ENCODE results near the gene PIEZO2. TPM values are rescaled to one million over a fixed set of nuclear protein-coding genes. Genes with fewer than 3 reads are reported as not detected.

The PIEZO2 gene
- total RNA-seq, 1 donor from 2014 or later = 100.0 TPM

DNA sequence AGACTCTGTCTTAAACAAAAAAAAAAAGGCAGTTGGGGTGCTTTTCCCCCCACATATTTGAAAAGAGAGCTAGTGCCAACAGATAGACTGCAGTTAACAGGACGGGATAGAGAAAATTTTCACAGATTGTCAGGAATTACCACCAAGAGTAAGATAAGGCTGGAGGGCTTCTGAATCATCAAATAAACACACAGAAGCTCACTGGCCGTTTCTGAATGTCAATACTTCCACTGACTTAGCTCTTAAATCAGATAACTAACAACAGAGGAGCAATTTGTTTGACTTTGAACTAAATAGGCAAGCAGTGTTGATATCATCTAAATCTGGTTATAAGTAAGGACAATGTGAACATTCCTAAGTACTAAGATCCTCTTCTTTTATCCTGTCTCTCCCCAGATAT is 34.7 kb downstream of the PIEZO2 start:
- DNase-seq (ENCODE audit: extremely low read depth, low read depth, low spot score) = no peak

DNA sequence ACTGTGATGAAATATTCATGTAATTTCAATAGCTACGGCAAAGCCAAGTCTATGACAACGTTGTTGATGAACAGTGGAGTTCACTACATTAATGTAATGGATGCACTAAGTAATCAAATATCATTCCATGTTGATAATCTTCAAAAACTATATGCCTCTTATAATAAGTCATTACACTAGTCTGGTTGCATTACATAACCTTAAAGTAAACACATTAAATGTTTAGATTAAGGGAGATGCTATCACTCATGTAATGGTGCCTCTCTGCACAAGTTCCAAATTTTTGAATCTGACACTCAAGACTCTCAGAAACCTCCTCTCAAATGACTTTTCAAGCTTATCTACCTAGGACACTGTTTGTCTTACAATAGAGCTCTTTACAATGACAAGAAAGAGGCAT is 35.4 kb downstream of the PIEZO2 start:
- DNase-seq (ENCODE audit: extremely low read depth, low read depth, low spot score) = no peak

DNA sequence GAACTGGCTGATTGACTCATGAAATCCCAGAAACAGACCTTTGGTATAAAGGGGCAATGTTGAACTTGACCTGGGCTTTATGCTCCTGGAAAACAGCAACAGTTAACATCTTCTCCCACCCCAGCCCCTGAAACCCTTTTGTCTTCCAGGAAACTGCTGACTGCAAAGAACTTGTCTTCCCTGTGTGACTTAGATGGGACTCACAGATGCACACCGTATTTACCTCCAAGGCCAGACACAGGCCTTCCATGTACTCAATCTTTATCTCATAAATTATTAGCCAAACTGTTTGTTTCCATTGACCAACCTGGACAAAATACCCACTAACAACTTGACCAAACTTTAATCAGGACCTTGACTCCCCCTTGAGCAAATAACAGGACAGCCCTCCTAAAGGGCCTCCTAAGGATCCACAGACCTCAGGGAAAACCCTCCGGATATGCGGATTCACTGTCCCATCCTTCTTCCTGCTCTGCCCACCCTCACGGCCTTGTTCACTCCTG is 36.3 kb downstream of the PIEZO2 start:
- DNase-seq (ENCODE audit: extremely low read depth, low read depth, low spot score) = no peak

GRCh38 chr18:11112286-11112685 is 37.1 kb downstream of the PIEZO2 start:
- DNase-seq (ENCODE audit: extremely low read depth, low read depth, low spot score) = no peak

DNA sequence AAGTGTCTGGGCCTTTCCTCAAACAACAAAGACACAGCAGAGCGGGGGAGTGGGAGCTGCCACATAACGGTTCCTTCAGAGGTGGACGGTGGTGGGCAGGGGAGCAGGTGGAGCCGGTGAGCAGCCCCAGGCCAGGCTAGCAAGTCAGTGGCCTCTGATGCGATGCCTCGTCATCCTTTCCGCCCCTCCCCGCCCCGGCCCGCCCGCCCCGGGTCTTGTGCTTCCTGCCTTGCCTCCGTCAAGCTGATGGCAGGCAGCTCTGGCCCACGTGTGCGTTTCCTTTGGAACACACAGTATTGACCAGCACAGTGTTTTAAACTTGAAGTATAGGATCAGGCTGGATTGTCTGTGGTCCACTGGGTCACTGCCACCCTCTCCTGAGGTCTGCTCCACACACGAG is 38.9 kb downstream of the PIEZO2 start:
- no peak for DNase-seq (ENCODE audit: extremely low read depth, low read depth, low spot score)

DNA sequence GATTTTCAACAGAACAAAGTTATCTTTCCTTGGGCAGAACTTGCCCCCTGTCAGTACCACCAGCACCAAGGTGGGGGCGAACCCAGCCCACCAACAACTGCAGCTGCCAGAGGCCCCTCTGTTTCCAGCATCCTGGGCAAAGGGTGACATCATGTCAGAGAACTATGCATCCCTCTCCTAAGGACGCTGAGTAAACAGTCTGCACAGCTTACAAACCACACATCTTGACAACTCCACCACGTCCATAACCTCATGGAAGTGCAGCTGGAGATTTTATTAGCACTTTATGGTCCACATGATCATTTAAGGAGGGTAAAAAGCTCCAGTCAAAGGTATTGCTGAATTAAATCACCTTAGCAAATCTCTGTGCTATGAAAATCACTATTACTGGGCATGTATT is 40.4 kb downstream of the PIEZO2 start:
- no peak for DNase-seq (ENCODE audit: extremely low read depth, low read depth, low spot score)

DNA sequence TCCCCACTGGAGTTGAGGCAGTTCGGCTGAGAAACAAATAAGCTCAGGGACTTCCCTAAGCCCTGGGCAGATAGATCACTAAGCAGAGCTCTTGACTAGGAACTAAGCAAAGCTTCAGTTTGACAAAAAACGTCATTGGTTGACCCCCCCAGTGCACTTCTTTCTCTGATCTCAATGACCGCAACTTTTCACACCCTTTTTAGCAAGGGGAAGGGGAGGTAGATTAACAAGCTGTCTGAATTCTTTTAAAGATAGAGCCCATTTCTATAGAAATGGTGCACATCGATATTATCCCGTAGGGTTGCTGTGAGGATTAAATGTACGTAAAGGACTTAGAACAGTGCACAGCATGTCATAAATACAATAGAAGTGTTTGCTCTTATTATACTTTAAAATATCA is 42.5 kb downstream of the PIEZO2 start:
- no peak for DNase-seq (ENCODE audit: extremely low read depth, low read depth, low spot score)

DNA sequence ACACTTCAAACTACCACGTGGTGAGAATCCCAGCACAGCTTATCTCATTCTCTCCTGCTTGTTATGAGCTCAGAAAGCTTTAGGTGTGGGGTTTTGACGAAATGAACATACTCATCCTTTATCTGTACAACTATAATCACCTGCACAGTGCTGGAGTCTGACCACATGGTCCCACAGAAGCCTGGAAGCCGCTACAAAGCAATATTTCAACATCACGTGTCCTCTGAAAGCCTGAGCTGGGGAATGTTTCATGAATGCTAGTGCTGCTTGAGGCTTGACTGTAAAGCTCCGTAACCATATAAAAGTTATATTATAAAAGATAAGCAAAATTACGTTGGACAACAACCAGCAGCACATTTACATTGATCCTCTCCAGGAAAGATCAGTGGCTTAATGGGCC is 43.9 kb downstream of the PIEZO2 start:
- DNase-seq (ENCODE audit: extremely low read depth, low read depth, low spot score) = no peak

GRCh38 chr18:11104307-11104706 is 45.1 kb downstream of the PIEZO2 start:
- no peak for DNase-seq (ENCODE audit: extremely low read depth, low read depth, low spot score)

DNA sequence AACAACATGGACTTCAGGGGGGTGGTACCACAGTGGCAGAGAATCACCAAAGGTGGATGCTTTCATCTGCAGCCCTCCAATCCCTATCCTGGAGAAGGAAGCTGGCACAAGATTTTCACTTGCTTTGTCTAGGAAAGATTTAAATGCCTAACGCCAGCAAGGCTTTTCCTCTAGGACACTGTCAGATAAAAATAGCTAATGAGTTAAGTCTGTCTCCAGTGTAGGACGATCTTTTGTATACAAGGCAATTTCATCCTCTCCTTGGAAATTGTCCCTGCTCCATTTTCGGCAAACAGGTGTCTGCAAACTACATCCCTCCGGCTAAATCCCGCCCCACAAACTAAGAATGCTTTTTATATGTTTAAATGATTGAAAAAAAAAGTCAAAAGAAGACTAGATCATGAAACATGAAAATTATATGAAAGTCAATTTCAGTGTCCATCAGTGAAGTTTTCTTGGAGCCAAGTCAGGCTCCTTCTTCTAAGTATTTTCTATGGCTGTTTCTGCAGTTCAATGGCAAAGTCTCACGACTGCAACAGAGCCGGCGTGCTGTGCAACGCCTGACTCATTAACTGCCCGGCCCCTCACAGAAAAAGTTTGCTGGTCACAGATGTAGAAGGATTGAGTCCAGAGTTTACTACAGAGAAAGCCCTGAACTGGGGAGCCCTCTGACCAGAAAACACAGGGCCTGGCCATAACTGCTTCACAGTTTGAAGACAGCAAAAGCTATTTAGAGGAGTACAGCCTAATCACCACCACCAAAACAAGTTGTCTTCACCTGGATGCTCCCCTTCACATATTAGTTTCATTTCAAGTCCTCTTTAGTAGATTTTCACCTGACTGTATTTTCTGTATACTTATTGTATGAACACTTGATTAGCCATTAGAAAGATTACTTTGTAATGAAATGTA is 52.3 kb downstream of the PIEZO2 start:
- DNase-seq (ENCODE audit: extremely low read depth, low read depth, low spot score) = no peak

DNA sequence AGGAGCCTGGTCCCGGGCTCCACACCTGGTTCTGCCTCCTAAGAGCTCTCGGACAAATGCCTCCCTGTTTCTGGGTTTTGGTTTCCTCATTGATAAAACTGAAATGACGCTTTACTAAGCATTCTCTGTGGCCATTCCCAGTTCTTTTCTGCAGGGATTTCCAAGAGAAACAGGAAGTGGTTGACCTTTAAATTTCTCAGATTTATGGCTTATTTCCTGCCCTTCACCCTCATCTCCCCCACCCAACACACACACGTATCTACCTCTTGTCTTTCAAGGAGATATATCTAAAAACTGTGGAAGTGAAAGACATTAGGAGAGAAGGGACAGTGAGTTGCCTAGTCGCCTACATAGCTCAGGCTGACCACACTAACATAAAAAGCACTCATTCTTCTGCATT is 53.0 kb downstream of the PIEZO2 start:
- DNase-seq (ENCODE audit: extremely low read depth, low read depth, low spot score) = no peak

DNA sequence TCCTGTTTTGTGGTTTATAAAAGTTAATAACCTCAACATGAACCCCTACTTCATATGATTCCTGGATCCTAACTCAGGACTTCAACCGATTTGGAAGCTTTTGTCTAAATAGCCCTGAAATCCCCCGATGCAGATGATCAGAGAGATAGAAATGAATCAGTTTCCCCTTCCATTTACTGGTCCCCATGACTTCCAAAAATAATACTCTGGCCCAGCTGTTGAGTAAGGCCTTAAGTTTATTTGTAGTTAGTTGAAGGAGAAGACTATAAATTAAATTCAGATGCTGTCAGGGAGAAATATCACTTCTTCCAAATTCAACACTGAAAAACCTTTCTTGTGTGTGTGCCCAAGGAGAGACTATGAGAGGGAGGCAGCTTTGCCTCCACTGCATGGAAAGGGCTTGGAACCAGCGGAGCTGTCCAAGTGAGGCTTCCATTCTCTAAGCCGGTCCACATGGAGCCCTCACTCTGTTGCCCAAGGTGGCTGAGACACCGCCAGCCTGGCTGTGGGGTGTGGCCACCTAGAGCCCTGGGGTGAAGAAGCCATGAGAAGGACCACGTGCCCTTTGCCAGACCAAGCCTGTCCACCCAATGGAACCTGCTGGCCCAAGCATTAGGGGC is 53.6 kb downstream of the PIEZO2 start:
- DNase-seq (ENCODE audit: extremely low read depth, low read depth, low spot score) = no peak

- DNase-seq (ENCODE audit: extremely low read depth, low read depth, low spot score) = no peak
Observed at GRCh38 chr18:11095211-11095610, 54.2 kb downstream of the PIEZO2 start.

DNA sequence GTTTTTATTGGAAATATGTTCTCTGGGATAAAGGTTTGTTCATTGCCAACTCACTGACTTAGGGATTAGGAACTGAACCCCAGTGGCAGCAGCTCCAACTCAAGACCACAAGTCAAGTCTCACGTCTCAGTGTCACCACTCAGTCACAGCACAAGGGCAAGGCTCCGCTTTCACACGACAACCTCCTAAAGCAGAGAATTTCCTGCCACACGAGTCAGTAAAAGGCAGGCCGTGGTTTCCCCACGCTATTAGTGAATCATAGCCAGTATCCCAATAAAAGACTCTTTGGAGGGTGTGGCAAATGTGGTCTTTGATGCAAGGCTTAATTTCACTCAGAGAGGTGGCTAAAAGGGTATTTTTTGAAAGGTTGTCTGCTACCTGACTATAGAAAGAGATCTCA is 57.6 kb downstream of the PIEZO2 start:
- DNase-seq (ENCODE audit: extremely low read depth, low read depth, low spot score) = no peak

DNA sequence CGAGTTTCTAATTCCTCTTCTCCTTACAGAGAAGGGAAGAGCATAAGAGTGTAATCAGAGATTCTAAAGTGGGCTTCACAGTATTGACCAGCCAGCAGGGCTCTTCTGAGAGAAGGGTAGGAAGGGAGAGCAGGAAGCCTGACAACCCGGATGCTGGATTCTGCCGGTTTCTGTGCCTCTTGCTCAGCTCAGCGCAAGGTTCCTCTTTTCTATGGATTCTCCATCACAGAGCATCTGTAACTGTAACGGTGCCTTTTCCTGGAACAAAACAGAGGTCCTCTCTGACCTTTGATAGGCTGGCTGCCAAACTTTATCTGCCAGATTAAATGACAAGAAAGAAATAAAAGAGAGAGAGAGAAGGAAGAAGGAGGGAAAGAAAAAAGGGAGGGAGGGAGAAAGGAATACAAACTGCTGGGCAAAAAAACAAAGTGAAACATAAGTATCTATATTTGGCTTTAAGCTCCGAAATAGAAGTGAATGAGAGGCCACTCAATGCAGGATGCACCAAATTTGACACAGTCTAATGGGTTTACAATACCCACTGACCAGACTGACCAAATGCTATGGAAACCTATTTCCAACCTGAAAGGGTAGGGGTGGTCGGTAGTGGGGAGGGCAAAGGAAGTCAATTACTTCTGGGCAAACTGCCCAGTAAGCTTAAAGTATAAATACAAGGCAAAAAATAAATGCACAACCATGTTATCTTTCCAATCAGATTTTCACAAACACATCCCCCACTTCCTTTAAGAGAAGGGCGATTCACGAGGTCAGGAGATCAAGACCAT is 59.2 kb downstream of the PIEZO2 start:
- DNase-seq (ENCODE audit: extremely low read depth, low read depth, low spot score) = no peak

DNA sequence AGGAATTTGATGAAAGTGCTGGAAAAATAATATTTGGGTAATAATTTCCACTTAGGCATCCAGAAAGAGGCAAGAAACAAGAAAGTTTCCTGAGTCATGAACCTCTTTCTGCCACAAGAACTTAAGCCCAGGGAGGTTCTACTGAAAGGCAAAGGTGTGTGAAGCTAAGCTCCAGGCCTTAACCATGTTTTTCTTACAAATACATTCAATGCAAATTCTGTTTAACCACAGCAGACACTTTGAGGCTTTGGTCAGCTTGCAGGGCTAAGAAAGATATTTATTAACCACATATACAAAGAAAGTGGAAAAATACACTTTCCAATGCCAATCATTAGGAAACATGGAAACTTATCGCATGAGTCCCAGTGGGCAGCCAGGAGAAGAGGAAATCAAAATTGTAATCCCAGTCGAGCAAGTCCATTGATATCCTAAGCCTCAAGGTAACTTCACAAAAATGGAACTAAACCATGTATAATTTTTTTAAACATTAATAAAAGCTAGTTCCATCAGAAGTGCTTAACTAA is 68.3 kb downstream of the PIEZO2 start:
- no peak for DNase-seq (ENCODE audit: extremely low read depth, low read depth, low spot score)

DNA sequence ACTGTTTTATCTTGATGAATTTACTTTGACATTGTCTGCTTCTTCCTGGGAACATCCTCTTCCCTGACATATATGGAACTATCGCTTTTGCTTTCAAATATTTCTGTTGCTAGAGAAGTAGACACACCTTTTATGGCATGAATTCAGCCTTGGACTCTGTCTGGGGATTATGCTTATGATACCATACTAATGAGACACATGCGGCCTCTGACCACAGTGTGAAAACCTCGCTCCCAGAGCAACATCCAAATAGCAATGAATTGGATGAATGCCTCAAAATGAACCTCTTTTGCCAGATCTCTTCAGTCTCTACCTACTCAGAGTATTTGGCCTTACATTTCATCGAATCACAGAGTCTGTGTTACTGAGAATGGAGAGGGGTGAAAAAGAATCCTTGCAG is 70.9 kb downstream of the PIEZO2 start:
- no peak for DNase-seq (ENCODE audit: extremely low read depth, low read depth, low spot score)

DNA sequence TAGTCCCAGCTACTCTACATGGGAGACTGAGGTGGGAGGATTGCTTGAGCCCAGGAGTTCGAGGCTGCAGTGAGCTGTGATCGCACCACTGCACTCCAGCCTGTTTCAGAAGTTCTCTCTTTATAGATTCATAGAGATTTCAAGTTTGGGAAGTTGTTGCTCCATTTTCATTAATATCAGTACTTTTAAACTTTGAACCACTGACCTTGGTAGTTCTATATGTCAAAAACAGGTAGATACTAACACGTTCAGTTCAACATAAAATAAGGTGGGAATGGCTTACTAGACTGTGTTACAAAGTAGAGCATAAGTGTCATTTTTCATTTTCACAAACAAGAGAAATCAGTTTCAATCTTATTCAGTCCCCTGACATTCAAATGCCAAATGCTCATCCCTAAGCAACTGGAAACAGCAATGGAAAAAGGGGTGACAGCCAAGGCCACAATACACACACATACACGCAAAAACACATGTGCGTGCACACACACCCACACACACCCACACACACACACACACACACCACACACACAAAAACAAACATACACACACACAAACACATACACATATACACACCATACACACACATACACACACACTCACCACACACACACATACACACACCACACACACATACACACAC is 71.7 kb downstream of the PIEZO2 start:
- DNase-seq (ENCODE audit: extremely low read depth, low read depth, low spot score) = no peak

- DNase-seq (ENCODE audit: extremely low read depth, low read depth, low spot score) = no peak
Observed at GRCh38 chr18:11074889-11075288, 74.5 kb downstream of the PIEZO2 start.

DNA sequence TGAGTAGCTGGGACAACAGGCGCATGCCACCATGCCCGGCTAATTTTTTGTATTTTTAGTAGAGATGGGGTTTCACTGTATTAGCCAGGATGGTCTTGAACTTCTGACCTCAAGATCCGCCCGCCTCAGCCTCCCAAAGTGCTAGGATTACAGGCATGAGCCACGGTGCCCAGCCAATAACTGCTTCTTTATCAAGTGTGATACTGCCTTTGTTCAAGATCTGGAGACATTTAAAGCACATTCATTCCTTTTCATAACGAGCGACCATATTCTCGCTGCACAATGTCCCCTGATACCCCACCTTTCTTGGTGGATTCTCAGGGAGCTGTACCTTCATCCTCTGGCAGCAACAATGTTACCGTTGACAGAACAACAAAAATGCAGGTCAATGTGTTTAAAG is 75.4 kb downstream of the PIEZO2 start:
- no peak for DNase-seq (ENCODE audit: extremely low read depth, low read depth, low spot score)

DNA sequence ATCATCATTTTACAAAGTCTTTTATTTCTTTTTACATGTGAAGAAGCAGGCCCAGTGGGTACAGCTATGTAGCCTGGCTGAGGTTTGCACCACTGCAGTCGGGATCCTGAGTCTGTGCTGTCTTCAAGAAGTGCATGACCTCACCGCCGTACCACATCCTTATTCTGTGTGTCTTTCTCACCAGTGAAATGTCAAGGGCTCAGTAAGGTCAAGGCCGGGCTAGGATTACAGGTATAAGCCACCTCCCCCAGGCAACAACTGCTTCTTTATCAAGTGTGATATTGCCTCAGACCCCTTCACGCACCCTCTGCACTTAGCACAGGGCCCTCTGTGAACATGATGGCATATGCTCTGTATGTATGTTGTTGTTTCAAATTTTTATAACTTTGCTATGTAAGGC is 76.7 kb downstream of the PIEZO2 start:
- no peak for DNase-seq (ENCODE audit: extremely low read depth, low read depth, low spot score)

All from glomerular endothelial cell (primary cell).